HepG2 (cell line): Measurements from ENCODE around the gene ST3GAL4. TPM values are rescaled to one million over a fixed set of nuclear protein-coding genes. Genes with fewer than 3 reads are reported as not detected.

Experiments
- CTCF ChIP-seq: sonication (generic); formaldehyde crosslinking; IDR thresholded peaks from 2 replicates; pipeline ENCODE4 v1.5.0; 2020; ENCODE audit warnings: mild to moderate bottlenecking, missing genetic modification reagents, moderate library complexity
- DZIP1 ChIP-seq: sonication (generic); formaldehyde crosslinking; IDR thresholded peaks from 2 replicates; pipeline ENCODE4 v1.5.0; 2020; ENCODE audit warnings: mild to moderate bottlenecking, missing genetic modification reagents
- GABPB1 ChIP-seq: IDR thresholded peaks from 2 replicates; pipeline ENCODE4 v1.6.1; 2016; ENCODE audit warnings: mild to moderate bottlenecking, missing genetic modification reagents, moderate library complexity, missing compliant biosample characterization
- HNF4A ChIP-seq: sonication (generic); formaldehyde crosslinking; IDR thresholded peaks from 2 replicates; pipeline ENCODE4 v1.4.0; 2020; ENCODE audit warnings: missing genetic modification reagents
- HNF4G ChIP-seq, 2 experiments: sonication (generic) in 1 of 2; formaldehyde crosslinking in 1 of 2; IDR thresholded peaks; 2 replicates each; pipeline versions ENCODE4 v1.4.0 to v1.6.1; 2011 to 2020; ENCODE audit warnings: borderline replicate concordance in 2 of 2, low read depth in 2 of 2, mild to moderate bottlenecking in 2 of 2, low read length in 1 of 2, missing genetic modification reagents in 1 of 2, moderate library complexity in 1 of 2
- LCORL ChIP-seq, 2 experiments: fragments of 450-650 bp in 1 of 2; sonication (generic) in 1 of 2; formaldehyde crosslinking in 1 of 2; IDR thresholded peaks; 2 replicates each; pipeline versions ENCODE4 v1.5.0 to v1.6.1; 2017 to 2020; ENCODE audit warnings: antibody characterized with exemption in 1 of 2, missing genetic modification reagents in 1 of 2
- NRL ChIP-seq: sonication (generic); formaldehyde crosslinking; IDR thresholded peaks from 2 replicates; pipeline ENCODE4 v1.5.0; 2020; ENCODE audit warnings: missing genetic modification reagents, mild to moderate bottlenecking, moderate library complexity, borderline replicate concordance
- PATZ1 ChIP-seq: sonication (generic); formaldehyde crosslinking; IDR thresholded peaks from 2 replicates; pipeline ENCODE4 v1.4.0; 2020; ENCODE audit warnings: missing genetic modification reagents
- PAXIP1 ChIP-seq: sonication (generic); formaldehyde crosslinking; conservative IDR thresholded peaks from 2 replicates; pipeline ENCODE4 v1.4.0; 2020; ENCODE audit warnings: mild to moderate bottlenecking, missing genetic modification reagents, moderate library complexity
- ZBTB7B ChIP-seq: sonication (generic); formaldehyde crosslinking; IDR thresholded peaks from 2 replicates; pipeline ENCODE4 v1.4.0; 2020; ENCODE audit warnings: missing genetic modification reagents
- ZFY ChIP-seq: sonication (generic); formaldehyde crosslinking; IDR thresholded peaks from 2 replicates; pipeline ENCODE4 v1.4.0; 2020; ENCODE audit warnings: missing genetic modification reagents
- ZNF430 ChIP-seq: sonication (generic); formaldehyde crosslinking; IDR thresholded peaks from 2 replicates; pipeline ENCODE4 v1.9.0; 2021; ENCODE audit warnings: mild to moderate bottlenecking, missing genetic modification reagents
- polyA plus RNA-seq, 8 experiments: library from polyadenylated mRNA; depleted of rRNA in 3 of 8; stranded (reverse) in 7 of 8; unstranded in 1 of 8; fragments of >200 nt; fragmentation: Illumina TruSeq in 4 of 8; extraction: Trizol in 4 of 8; gene quantifications; 2 replicates each; pipeline versions ENCODE4 v1.2.1 to v1.2.3, GENCODE V29; 2011 to 2016; ENCODE audit warnings: low read depth in 4 of 8, missing spikeins in 1 of 8, mixed read lengths in 1 of 8; ENCODE audit not compliant: insufficient read depth in 1 of 8
- total RNA-seq, 5 experiments: library from RNA; depleted of rRNA; stranded (reverse); fragments of >200 nt; fragmentation: Illumina TruSeq; extraction: Trizol; gene quantifications; 2 replicates each; pipeline ENCODE4 v1.2.3, GENCODE V29; 2016; ENCODE audit warnings: low read depth in 1 of 5

The ST3GAL4 gene
- total and polyA plus RNA-seq, 2 of the 13 experiments (the other 11 are each of a cell fraction or from before 2014, with no cell fraction given), result 9.1 to 13.3 TPM

GRCh38 chr11:126357969-126358762, 2.7 kb downstream of the ST3GAL4 start (continued):
- TF ChIP-seq HNF4A (CRISPR knock-in tag), result peak; percentile 77
- 0 out of 2 replicates have a peak, but pooled peaks have one; percentile 33 for TF ChIP-seq DZIP1 (CRISPR knock-in tag)
- TF ChIP-seq ZNF430 (CRISPR knock-in tag), result no peak
- peak; percentile 25; the same call in 1 of the 2 replicates for TF ChIP-seq NRL (CRISPR knock-in tag)
- TF ChIP-seq PAXIP1 (CRISPR knock-in tag), result peak; percentile 64
- peak; percentile 78 for TF ChIP-seq HNF4G (IDR thresholded peaks at IDR 0.05; ENCODE audit: borderline replicate concordance, low read depth, low read length)
- TF ChIP-seq HNF4G (CRISPR knock-in tag; IDR thresholded peaks at IDR 0.05; ENCODE audit: borderline replicate concordance, low read depth), result no peak
- TF ChIP-seq CTCF (CRISPR knock-in tag), result no peak
- TF ChIP-seq ZFY (CRISPR knock-in tag), result peak; percentile 13; the same call in 1 of the 2 replicates
- TF ChIP-seq LCORL (IDR thresholded peaks at IDR 0.05), result no peak
- TF ChIP-seq LCORL (CRISPR knock-in tag; IDR thresholded peaks at IDR 0.05), result 0 out of 2 replicates have a peak, but pooled peaks have one; percentile 19
- TF ChIP-seq ZBTB7B (CRISPR knock-in tag), result peak; percentile 30; the same call in 1 of the 2 replicates
- TF ChIP-seq GABPB1 (CRISPR knock-in tag), result 0 out of 2 replicates have a peak, but pooled peaks have one; percentile 27
- TF ChIP-seq PATZ1 (CRISPR knock-in tag), result peak; percentile 49; the same call in 1 of the 2 replicates
